GM21723 (cell line): ENCODE data around the gene EPHA6.

Experiments
- ATAC-seq: cut with Tn5 transposase; IDR thresholded peaks from one replicate; pipeline ENCODE4 v1.9.1; 2021; ENCODE audit warnings: mild to moderate bottlenecking, moderate library complexity; ENCODE audit not compliant: unreplicated experiment

EPHA6 gene

DNA sequence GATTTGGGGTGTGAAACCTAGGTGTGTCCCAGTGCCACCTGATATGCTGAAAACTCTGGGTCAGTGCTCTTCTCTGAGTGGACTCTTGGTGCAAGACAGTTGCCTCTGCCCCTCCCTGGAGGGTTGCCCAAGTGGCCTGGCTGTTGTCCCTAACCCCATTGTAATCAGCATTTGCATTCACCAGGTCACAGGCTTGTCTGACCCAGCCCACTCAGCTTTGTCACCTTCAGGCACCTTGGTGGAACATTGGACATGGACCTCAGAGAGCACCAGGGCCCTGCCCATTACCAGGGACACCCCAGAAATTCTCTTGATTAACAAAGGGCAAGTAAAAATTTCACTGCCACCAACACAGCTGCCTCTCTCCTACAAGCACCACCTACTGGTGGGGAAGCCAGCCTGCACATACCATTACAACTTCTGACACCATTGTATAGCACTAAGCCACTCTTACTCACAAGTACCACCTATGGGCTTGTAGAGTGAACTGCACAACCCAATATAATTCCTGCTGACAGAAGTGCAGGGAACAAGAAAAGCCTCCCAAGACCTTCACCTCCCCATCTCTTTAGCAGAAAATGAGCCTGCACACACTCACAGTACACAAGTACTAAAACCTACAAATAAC, 324.6 kb downstream of the EPHA6 start:
- ATAC-seq, result no peak

DNA sequence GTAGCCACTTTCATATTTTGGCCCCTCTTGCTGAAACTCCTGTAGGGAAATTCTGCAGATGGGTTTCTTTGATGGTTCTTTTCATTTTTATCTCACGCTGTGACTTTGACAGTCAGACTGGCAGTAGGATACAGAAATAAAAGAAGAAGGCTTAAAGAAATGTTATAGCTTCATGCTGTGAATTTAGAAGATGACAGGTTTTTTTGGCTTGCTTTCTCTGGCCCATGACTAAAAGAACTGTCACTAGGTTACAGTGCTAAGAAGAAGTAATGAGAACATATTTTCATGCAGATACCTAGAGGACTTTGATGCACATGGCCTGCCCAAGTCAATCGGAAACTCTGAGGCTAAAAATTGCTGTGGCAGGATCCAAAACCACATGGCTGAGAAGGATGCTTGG, 334.5 kb downstream of the EPHA6 start:
- no peak for ATAC-seq

DNA sequence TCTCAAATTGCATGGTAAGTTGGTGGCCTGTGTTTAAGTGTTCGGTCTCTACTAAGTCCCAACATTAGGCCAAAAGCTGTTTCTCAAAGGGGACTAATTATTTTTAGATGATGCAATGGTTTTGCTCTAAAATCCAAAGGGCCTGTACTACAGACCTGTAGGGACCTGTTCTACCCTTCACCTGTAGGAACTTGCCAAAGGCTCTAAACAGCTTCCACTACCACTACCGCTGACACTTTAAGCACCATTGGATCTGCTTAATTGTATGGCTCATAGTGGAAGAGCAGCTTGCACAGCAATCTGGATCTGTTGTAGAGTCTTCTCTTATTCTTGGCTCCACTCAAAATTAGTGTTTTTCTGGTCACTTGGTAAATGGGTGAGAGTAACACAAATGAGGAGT, 346.8 kb downstream of the EPHA6 start:
- ATAC-seq, result no peak

DNA sequence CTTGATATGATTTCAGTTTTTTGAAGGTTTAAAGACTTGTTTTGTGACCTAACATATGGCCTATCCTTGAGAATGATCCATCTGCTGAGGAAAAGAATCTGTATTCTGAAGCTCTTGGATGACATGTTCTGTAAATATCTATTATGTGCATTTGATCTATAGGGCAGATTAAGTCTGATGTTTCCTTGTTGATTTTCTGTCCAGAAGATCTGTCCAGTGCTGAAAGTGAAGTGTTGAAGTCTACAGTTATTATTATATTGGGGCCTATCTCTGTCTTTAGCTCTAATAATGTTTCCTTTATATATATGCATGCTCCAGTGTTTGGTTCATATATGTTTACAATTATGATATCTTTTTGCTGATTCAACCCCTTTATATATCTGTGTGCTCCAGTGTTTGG, 362.8 kb downstream of the EPHA6 start:
- ATAC-seq, result no peak

DNA sequence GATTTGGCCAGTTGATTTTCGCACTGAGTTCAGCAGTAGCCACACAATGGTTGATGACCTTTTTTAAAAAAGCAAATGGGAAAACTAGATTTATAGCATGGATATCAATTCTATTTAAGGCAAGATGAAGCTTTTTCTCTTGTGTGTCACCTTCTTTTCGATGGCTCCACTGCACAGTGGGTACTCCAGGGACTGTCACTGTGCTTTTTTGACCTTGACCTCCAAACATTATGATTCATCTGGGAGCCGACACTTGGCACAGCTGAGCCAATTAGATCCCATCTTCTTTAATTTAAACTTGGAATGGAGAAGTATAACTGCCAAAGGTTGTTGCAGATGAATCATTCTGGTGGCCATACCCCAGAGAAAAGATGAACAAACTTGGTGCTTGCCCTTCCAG, 367.3 kb downstream of the EPHA6 start:
- no peak for ATAC-seq

DNA sequence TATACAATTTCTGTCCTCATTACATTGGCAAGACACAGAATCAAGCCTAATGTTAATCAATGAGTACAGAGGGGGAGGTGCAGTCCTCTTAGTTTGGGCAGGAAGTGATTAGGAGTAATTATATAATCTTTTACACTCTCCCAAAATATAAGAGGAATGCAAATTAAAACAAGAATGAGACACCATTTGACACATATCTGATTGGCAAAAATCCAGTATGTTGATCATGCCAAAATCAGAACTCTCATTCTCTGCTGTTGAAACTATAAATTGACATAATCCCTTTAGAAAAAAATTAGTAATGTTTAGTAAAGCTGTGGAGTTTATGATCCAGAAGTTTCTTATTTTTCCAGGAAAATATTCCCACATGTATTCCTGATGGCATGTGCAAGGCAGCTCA, 373.4 kb downstream of the EPHA6 start:
- no peak for ATAC-seq

DNA sequence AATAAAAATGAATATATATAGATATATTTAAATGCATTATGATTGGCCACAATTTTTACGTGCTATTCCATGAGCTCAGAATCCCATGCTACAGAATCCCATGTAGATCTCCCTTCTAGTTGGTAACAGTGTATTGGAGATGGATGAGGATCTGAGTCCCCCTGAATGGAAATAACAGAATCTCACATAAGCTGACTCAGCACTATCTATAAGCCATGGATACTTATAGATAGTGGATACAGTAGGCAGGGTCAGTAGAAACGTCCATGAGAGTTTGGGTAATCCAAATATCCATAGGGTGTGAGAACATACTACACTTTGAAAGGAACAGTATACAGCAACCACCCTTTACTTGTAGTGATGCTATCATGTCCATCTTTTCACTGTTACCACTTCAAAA, 375.4 kb downstream of the EPHA6 start:
- no peak for ATAC-seq

DNA sequence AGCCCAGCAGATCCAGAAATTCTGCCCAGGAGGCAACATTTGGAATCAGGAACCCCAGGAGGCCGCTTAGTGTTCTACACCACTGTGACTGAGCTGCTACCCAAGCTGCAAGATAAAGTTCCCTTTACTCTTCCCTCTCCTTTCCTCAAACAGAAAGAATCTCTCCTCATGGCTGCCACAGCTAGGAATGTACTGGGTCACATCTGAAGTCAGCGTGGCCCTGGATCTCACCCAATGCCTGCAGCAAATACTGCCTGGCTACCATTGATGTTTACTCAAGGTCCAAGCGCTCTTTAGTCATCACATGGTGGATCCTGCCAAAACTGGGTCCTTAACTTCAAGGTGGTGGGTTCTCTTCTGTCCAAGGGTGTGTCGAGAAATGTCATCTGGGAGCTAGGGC, 382.7 kb downstream of the EPHA6 start:
- no peak for ATAC-seq

DNA sequence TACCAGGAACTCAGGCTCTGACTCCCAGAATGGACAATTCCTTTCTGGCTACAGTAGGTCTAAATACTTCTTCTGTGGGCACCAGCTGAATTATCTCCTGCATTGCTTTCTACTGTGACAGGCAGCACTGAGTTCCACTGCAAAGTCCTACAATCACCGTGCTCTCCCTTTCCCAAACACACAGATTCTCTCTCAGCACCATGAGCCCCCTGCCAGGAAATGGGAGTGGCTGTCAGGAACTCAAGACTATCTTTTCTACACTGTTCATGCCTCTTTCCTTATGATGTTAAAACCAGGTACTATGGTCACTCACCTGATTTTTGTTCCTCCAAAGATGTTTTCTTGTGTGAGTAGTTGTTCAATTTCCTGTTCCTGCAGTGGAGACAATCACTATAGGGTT, 383.4 kb downstream of the EPHA6 start:
- ATAC-seq, result no peak

DNA sequence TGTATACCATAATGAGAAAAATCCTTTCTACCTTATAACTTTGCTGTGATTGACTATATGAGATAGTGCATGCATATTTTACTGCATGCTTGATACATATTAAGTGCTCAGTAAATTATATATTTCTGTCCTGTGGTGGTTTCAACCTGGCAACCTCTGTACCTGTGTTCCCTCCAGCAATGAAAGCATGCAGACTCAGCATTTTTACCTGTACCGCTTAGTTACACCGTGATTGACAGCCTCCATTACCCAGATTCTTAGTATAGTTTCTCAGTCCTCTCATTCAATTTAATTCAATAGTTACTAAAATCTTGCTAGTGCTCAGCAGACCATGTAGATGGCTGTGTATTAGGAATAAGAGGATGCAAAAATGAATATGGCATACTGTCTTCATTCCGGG, 386.0 kb downstream of the EPHA6 start:
- ATAC-seq, result no peak

DNA sequence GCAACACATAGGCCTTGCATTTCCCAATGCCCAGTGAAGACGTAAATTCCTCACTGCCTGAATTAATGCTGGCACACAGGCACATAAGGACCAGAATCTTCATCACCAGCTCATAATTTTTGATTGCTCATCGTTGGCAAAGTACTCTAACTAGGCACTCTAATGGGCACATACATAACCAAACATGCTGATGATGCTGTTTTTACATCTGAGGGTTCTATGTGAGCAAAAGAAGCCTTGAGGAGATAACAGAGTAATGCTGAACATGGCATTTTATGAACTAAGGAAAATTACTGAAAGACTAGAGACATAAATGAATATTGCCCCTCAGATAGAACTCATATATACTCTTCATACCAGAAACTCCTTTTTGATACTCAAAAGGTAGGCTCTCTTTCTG, 387.4 kb downstream of the EPHA6 start:
- ATAC-seq, result no peak

DNA sequence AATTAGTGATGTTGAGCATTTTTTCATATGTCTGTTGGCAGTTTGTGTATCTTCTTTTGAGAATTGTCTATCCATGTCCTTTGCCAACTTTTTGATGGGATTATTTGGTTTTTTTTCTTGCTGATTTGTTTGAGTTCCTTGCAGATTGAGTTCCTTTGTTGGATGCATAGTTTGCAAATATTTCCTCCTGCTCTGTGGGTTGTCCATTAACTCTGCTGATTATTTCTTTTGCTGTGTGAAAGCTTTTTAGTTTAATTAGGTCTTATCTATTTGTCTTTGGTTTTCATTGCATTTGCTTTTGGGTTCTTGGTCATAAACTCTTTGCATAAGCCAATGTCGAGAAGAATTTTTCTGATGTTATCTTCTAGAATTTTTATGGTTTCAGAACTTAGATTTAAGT, 414.6 kb downstream of the EPHA6 start:
- no peak for ATAC-seq

DNA sequence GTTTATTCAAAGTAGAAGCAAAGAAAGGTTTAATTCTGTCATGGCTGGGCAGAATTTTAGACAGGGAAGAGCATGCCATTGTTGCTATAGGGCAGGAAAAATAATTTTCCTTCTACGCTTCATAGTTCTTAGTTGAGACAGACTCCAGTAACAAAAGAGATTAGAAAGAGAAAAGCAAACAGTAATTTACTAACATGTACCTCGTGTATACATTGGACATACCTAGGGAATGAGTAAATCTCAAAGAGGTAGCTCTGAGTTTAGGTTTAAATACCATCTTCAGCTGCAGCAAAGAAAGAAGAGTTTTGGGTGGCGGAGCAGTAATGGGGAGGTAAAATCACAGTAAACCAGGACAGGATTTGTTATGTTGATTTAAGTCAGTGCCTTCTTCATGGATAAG, 416.1 kb downstream of the EPHA6 start:
- no peak for ATAC-seq

DNA sequence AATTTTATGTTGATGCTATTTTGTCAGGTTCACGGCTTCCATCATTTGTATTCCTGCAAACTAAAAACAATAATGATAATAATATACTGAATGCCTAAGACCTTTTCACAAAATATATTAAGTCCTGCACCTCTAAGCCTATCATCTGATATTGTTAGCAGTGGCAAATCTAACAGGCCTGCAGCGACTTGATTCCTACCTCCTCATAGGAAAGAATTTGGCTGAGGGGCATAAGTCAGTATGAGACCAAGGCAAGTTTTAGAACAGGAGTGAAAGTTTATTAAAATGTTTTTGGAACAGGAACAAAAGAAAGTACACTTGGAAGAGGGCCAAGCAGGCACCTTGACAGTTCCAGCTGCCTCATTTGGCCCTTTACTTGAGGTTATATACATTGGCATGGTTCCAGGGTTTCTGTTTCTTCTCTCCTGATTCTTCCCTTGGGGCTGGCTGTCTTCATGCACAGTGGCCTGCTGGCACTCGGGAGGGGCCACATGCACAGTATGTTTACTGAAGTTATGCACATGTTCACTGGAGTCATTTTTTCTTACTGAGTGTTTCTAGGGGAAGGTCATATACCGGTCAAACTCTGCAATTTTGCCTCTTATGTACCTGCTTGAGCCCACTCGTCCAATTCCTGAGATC, 418.1 kb downstream of the EPHA6 start:
- ATAC-seq, result no peak

DNA sequence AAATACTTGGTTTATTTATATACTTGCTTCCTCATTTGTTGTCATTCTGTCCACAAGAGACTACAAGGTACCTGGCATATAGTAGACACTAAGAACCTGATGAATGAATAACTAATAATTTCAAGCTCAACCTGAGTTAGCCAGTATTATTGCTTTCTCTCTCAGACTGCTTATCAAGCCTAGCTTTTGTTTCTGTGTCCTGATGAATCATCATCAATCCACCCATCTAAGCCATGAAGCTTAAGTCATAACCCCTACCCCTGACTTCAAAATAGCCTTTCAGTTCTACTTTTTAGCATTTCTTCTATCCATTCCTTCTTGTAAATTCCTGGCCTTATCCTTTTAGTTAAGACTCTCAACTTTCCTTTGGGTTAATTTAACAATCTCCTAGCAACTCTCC, 420.8 kb downstream of the EPHA6 start:
- no peak for ATAC-seq

DNA sequence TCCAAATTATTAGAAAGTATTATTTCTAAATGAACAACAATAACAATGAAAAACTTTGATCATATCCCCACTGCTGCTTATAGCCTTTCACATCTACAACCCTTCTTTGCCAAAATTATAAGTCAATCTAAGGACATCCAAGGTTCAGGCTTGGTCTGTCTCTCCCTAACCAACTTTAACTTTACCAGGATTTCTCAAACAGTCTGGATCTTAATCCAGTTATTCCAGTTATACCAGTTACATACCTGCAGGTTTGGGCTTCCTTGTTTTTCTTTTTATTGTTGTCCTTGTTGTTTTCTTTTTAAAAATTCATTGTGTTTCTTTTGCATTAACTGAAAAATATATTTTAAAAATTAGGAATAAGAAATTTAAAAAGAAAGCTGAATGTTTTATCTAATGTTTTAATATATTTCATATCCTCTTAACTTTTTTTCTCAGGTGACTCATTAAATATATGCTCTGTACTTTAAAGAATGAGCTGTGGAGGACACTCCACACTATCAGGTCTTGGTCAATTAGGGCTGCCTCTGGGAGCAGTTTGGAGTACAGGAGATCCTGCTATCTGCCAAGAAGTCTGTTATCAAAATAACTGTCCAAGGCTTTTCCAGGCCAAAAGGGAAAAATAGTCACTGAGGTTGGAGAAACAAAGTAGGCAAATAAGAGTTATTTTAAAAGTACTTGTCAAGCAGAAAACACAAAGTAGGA, 421.4 kb downstream of the EPHA6 start:
- no peak for ATAC-seq

DNA sequence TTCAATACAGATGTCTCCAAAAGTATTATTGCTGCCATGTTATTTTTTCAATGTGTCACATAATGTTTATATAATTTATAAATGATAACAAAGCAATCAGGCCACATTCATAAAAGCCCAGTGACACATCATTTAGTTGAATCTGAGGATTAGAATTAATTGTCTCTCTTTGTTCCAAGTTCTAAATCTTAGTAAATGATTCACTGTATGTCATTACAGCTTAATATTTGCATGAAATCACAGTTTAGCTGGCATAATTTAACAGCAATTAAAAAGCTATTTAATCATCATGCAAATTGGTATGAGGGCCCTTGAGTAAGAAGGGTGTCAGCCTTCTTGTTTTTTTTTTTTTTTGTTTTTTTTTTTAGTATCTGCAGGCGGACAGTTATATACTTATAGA, 427.0 kb downstream of the EPHA6 start:
- no peak for ATAC-seq

DNA sequence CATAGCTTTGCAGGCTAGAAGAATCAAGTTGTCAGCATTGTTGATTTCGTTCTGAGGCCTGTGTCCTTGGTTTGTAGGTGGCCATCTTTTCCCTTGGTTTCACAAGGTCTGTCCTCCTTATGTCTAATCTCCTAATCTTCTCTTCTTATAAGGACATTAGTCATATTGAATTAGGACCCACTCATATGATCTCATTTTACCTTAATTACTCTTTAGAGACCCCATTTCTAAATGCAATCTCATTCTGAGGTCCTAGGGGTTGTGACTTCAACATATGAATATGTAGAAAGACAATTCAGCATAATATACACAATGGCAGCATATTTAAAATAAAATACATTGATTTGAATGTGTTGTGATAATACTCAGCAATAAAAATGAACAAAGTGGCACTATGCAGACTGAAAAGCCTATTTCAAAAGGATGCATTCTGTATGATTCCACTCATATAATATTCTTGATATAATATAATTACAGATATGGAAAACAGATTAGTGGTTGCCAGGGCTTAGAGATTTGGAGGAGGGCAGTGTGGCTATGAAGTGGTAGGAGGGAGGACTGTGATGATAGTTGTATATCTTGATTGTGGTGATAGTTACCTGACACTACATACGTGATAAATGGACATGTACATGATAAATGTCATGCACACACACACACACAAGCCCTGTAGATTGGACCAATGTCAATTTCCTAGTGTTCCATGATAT, 431.0 kb downstream of the EPHA6 start:
- no peak for ATAC-seq

DNA sequence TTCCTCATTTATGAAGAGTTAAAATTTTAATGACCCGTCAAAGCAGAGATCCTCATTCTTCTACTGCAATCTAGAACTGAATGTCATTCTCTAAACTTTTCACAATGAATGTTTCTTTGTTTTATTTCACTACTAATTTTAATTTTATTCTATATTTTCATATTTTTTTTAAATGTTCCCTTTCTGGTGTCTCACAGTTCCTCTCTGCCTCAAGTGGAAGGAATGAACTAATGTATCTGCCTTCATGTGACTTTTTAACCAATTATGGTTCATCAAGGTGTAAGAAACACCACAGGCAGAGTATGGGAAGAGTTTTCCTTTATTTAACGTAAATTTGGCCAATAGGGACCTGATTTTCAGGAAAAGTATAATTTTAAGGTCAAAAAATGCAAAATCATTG, 441.7 kb downstream of the EPHA6 start:
- ATAC-seq, result no peak

DNA sequence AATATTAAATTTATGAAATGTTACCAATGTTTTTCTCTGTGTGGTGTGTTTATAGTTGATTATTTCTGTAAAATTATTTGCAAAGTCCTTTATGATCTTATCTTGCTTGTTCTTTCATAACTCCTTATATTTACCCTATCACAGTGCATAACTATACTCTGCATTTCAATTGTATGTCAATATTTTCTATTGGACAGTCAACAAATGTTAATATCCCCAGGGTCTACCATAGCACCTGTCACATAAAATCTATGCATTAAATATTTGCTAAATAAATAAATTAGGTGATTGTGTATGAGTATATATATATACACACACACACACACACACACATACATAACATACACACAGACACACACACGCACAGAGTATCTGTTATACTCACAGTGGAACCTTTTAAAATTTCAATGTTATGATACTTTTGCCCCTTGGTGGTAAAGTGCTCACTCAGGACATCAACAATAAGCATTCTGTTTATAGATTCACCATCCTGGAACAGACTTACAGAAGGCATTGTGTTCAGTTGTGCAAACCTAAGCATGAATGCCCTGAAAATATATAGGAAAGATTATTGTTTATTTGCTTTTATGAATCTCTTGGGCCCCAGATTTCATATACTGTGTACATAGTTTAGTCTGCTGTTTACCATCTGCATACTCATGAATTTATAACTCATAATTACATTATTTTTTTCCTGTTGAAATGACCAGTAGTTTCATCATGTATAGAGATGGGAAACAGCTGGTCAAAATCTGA, 443.7 kb downstream of the EPHA6 start:
- ATAC-seq, result no peak

DNA sequence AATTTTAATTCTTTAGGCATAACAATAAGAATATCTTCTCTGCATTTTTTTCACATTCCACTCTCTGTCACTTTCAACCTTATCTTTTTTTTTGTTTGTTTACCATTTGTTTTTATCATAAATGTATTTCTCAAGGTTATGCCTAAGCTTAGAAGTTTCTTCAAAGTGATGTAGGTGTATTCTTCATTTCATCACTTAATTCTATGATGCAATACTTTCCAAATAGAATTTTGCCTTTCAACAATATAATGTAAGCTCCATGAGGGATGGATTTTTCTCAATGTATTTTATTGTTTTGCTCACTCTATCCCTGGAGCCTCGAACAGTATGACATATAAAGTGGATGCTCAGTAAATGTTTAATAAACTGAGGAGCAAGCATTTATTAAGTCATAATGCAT, 444.9 kb downstream of the EPHA6 start:
- ATAC-seq, result no peak
